ENCODE data around the gene NDUFA11.

Gene NDUFA11

GRCh38 chr19:5896365-5897076, 7.1 kb downstream of the NDUFA11 start:
- no peak overlapping the region for H3K4me3 ChIP-seq (ENCODE audit: low read depth, low read length)
- TF ChIP-seq, protein P1, sequence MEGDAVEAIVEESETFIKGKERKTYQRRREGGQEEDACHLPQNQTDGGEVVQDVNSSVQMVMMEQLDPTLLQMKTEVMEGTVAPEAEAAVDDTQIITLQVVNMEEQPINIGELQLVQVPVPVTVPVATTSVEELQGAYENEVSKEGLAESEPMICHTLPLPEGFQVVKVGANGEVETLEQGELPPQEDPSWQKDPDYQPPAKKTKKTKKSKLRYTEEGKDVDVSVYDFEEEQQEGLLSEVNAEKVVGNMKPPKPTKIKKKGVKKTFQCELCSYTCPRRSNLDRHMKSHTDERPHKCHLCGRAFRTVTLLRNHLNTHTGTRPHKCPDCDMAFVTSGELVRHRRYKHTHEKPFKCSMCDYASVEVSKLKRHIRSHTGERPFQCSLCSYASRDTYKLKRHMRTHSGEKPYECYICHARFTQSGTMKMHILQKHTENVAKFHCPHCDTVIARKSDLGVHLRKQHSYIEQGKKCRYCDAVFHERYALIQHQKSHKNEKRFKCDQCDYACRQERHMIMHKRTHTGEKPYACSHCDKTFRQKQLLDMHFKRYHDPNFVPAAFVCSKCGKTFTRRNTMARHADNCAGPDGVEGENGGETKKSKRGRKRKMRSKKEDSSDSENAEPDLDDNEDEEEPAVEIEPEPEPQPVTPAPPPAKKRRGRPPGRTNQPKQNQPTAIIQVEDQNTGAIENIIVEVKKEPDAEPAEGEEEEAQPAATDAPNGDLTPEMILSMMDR (IDR thresholded peaks at IDR 0.05; ENCODE audit: low read depth, low read length), result no peak

DNA sequence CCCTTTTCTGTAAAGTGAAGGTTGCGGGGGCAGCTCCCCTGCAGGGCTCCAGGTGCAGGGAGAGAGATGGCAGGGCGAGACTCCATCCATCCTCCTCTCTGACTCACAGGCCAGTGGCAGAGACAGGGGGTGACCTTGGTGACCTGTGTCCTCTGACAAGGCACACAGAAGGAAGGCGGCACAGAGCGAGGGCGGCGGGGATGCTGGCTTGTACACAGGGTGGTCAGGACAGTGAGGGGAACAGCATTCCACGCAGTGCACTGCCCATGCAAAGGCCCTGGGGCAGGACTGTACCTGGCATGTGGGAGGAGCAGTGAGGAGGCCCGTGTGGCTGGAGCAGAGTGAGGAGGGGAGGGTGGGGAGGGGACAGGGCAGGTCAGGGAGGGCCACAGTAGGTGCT, 7.7 kb downstream of the NDUFA11 start:
- TF ChIP-seq, protein P1 (IDR thresholded peaks at IDR 0.05; ENCODE audit: low read depth, low read length), result no peak
- H3K4me3 ChIP-seq (ENCODE audit: low read depth, low read length), result no peak overlapping the region

DNA sequence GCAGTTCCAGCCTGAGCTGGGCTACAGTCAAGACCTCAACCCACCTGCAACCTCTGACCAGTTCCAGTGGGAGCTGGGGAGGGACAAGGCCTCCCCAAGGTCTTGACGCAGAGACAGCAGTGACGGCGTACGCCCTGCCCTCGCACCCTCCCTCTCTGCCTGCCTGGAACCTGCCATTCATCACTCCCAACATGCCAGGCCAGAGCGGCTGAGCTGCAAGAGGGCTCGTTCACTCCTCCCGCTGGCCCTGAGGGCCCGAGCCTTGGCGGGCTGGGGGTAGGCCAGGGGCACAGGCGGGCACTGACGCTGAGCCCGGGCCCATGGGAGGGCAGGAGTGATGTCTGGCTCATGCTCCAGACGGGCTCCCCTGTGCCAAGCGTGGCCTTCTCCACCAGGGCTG, 8.2 kb downstream of the NDUFA11 start:
- no peak overlapping the region for H3K4me3 ChIP-seq (ENCODE audit: low read depth, low read length)
- TF ChIP-seq, protein P1 (IDR thresholded peaks at IDR 0.05; ENCODE audit: low read depth, low read length), result no peak

GRCh38 chr19:5894704-5895349, 8.8 kb downstream of the NDUFA11 start:
- TF ChIP-seq, protein P1 (IDR thresholded peaks at IDR 0.05; ENCODE audit: low read depth, low read length), result no peak

DNA sequence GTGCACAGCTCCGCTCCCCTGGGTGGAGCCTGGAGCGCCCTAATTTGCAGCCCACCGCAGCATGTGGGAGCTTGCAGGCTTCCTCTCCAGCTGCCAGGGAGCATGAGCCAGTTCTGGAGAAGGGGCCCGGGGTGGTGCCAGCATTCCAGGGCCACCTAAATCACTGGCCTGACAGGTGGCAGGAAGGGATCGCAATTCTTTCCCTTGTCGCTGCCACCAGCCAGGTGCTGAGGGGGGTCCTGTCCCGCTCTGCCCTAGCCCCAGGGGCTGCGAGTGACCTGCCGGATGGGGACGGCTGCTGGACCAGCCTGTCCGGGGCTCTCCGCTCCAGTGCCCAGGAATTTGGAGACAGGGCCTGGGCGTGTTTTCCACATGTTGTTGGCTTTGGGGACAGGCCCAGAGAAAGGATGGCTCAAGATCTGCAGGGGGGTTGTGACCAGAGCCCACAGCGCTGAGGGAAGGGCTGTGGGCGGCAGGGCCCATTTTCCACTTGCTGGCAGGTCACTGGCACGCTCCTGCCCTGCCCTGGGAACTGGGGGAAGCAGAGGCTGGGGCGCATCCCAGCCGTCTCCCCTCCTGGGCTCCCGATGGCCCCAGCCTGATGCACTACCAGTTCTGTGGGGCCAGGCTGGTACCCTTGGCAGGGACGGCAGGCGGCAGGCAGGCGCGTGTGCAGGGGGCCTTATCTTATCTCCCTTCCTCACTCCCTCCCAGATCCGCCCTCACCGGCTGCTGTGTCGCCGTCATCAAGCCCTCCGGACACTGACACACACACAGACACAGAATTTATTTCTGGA, 9.5 kb downstream of the NDUFA11 start:
- TF ChIP-seq, protein P1 (IDR thresholded peaks at IDR 0.05; ENCODE audit: low read depth, low read length), result no peak
- no peak overlapping the region for H3K4me3 ChIP-seq (ENCODE audit: low read depth, low read length)

More at GRCh38 chr19:5894704-5895349, 8.8 kb downstream of the NDUFA11 start:
- H3K4me3 ChIP-seq (ENCODE audit: low read depth, low read length), result no peak overlapping the region

GRCh38 chr19:5893296-5893903, 10.2 kb downstream of the NDUFA11 start:
- no peak overlapping the region for H3K4me3 ChIP-seq (ENCODE audit: low read depth, low read length)
- TF ChIP-seq, protein P1 (IDR thresholded peaks at IDR 0.05; ENCODE audit: low read depth, low read length), result no peak
